Upper lobe of left lung (tissue), 4 donors: ENCODE results near the gene UAP1.

Source experiments
- CTCF ChIP-seq, 6 experiments: fragments of 450-650 bp in 4 of 6; fragments of 200-600 bp in 2 of 6; sonication (generic) in 2 of 6; IDR thresholded peaks; one replicate each; pipeline ENCODE4 v1.5.1; 2016 to 2019; ENCODE audit warnings: antibody characterized with exemption in 6 of 6
- POLR2A ChIP-seq, 4 donors: fragments of 450-650 bp; IDR thresholded peaks; one replicate each; pipeline ENCODE4 v1.5.1; 2016 to 2017; ENCODE audit warnings: antibody characterized with exemption in 4 of 4, mild to moderate bottlenecking in 2 of 4
- POLR2AphosphoS5 ChIP-seq, 2 donors: sonication (generic); formaldehyde crosslinking; IDR thresholded peaks; one replicate each; pipeline ENCODE4 v1.5.1; 2017; ENCODE audit warnings: antibody characterized with exemption in 2 of 2

- TF ChIP-seq POLR2AphosphoS5 (IDR thresholded peaks at IDR 0.05) = no peak
- no peak for TF ChIP-seq POLR2A (IDR thresholded peaks at IDR 0.05)
- no peak for TF ChIP-seq CTCF (IDR thresholded peaks at IDR 0.05)
Measured at GRCh38 chr1:162536511-162536910, 25.0 kb upstream of the UAP1 start.
